Loucy (cell line): ENCODE results near the gene MACROD2.

Experiments
- H2AFZ ChIP-seq: fragments of 200-600 bp; sonication (generic); 2 replicates; pipeline ENCODE4 v1.6.0; 2016; ENCODE audit warnings: antibody characterized with exemption, mild to moderate bottlenecking, low read length, moderate library complexity
- H3F3A ChIP-seq: fragments of 200-600 bp; 2 replicates; pipeline ENCODE4 v1.6.0; 2016; ENCODE audit warnings: antibody characterized with exemption, low read depth, mild to moderate bottlenecking
- H3K27me3 ChIP-seq: fragments of 200-600 bp; sonication (generic); 2 replicates; pipeline ENCODE4 v1.6.1; 2014; ENCODE audit warnings: low read length, mild to moderate bottlenecking; ENCODE audit not compliant: insufficient read depth, poor library complexity, severe bottlenecking
- H3K36me3 ChIP-seq: fragments of 200-600 bp; sonication (generic); 2 replicates; pipeline ENCODE4 v1.6.1; 2016; ENCODE audit warnings: low read length; ENCODE audit not compliant: insufficient read depth
- H3K4me1 ChIP-seq: fragments of 200-600 bp; sonication (generic); 2 replicates; pipeline ENCODE4 v1.5.1; 2014; ENCODE audit warnings: low read length, mild to moderate bottlenecking; ENCODE audit not compliant: insufficient read depth, poor library complexity, severe bottlenecking
- H3K4me2 ChIP-seq: fragments of 200-600 bp; sonication (generic); 2 replicates; pipeline ENCODE4 v1.6.0; 2014; ENCODE audit warnings: antibody characterized with exemption, low read length, low read depth, mild to moderate bottlenecking; ENCODE audit not compliant: poor library complexity, severe bottlenecking
- H3K4me3 ChIP-seq: fragments of 200-600 bp; sonication (generic); 2 replicates; pipeline ENCODE4 v1.5.1; 2014; ENCODE audit warnings: low read length, mild to moderate bottlenecking, mixed read lengths; ENCODE audit not compliant: poor library complexity, severe bottlenecking
- H3K79me2 ChIP-seq: fragments of 200-600 bp; sonication (generic); 2 replicates; pipeline ENCODE4 v1.6.1; 2014; ENCODE audit warnings: low read length; ENCODE audit not compliant: insufficient read depth
- H3K9ac ChIP-seq: fragments of 200-600 bp; sonication (generic); 2 replicates; pipeline ENCODE4 v1.6.0; 2014; ENCODE audit warnings: mild to moderate bottlenecking, low read depth, low read length, moderate library complexity; ENCODE audit not compliant: poor library complexity, severe bottlenecking
- H3K9me2 ChIP-seq: fragments of 200-600 bp; sonication (generic); replicated peaks from 2 replicates; pipeline ENCODE4 v1.6.1; 2016; ENCODE audit warnings: low read depth, low read length, mixed read lengths
- H3K9me3 ChIP-seq: fragments of 200-600 bp; sonication (generic); 2 replicates; pipeline ENCODE4 v1.6.1; 2014; ENCODE audit warnings: mild to moderate bottlenecking, antibody characterized with exemption, low read length, low read depth; ENCODE audit not compliant: insufficient read depth
- H4K20me1 ChIP-seq: fragments of 200-600 bp; sonication (generic); 2 replicates; pipeline ENCODE4 v1.6.0; 2014; ENCODE audit warnings: antibody characterized with exemption, low read length, mild to moderate bottlenecking; ENCODE audit not compliant: insufficient read depth, poor library complexity, severe bottlenecking
- EZH2phosphoT487 ChIP-seq: fragments of 200-600 bp; IDR thresholded peaks from 2 replicates; pipeline ENCODE4 v1.6.1; 2018; ENCODE audit warnings: antibody characterized with exemption, mild to moderate bottlenecking, moderate library complexity, borderline replicate concordance
- TF ChIP-seq, protein P1 (sequence below): fragments of 200-600 bp; sonication (generic); conservative IDR thresholded peaks from 2 replicates; pipeline ENCODE4 v1.5.1; 2014; ENCODE audit warnings: mild to moderate bottlenecking, antibody characterized with exemption, low read length

MACROD2 gene

DNA sequence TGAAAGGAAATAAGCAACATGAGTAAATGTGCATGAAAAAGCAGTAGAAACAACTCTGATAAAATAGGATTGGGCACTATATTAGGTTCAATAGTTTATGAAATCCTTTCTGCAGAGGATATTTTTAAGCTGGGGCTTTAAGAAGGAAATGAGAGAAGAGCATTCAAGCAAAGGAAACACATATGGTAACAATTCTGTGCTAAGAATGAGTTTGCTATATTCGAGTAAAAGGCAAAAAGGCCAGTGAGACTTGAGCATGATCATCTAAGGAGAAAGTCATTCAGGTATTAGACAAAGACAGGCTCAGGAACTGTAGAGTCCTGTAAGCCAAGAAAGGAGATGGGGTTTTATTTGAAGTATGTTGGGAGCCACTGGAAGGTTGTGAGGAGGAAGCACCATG, 729.2 kb downstream of the MACROD2 start:
- H3K79me2 ChIP-seq: no peaks in the 10 kb centered on the region
- H3K27me3 ChIP-seq: no peaks in the 10 kb centered on the region
- H3K9me3 ChIP-seq: no peaks in the 10 kb centered on the region

DNA sequence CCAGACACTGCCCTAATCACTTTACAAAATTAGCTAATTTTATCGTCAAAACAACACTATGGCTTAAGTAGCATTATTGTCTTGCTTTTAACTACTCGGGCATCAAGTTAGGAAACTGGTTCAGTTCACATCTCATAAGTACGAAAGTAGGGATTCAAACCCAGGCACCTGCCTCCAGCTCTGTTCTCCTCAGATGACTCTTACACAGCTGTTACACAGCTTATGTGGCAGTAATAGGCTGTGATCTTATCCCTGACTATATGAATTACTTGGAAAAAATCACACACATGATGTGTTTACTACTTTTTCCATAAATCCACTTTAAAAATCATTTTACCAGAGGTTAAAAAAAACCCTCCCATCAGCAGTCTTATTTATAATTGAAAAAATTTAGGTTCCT, 731.3 kb downstream of the MACROD2 start:
- H3K4me3 ChIP-seq: no peak overlapping the region
- no peaks in the 10 kb centered on the region for H3K27me3 ChIP-seq
- H3K4me2 ChIP-seq: no peak overlapping the region
- H2AFZ ChIP-seq: no peak overlapping the region
- H3K4me1 ChIP-seq: no peaks in the 10 kb centered on the region
- no peaks in the 10 kb centered on the region for H3F3A ChIP-seq
- TF ChIP-seq EZH2phosphoT487: no peak
- TF ChIP-seq, protein P1, sequence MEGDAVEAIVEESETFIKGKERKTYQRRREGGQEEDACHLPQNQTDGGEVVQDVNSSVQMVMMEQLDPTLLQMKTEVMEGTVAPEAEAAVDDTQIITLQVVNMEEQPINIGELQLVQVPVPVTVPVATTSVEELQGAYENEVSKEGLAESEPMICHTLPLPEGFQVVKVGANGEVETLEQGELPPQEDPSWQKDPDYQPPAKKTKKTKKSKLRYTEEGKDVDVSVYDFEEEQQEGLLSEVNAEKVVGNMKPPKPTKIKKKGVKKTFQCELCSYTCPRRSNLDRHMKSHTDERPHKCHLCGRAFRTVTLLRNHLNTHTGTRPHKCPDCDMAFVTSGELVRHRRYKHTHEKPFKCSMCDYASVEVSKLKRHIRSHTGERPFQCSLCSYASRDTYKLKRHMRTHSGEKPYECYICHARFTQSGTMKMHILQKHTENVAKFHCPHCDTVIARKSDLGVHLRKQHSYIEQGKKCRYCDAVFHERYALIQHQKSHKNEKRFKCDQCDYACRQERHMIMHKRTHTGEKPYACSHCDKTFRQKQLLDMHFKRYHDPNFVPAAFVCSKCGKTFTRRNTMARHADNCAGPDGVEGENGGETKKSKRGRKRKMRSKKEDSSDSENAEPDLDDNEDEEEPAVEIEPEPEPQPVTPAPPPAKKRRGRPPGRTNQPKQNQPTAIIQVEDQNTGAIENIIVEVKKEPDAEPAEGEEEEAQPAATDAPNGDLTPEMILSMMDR: no peak
- no peaks in the 10 kb centered on the region for H3K36me3 ChIP-seq
- no peaks in the 10 kb centered on the region for H4K20me1 ChIP-seq
- no peaks in the 10 kb centered on the region for H3K9me3 ChIP-seq
- no peaks in the 10 kb centered on the region for H3K79me2 ChIP-seq
- no peaks in the 10 kb centered on the region for H3K9me2 ChIP-seq
- H3K9ac ChIP-seq: no peak overlapping the region

More for the DNA sequence above, 729.2 kb downstream of the MACROD2 start:
- Histone ChIP-seq H3F3A (no peaks in the 10 kb centered on the region), H4K20me1 (no peaks in the 10 kb centered on the region), H3K4me3 (no peak overlapping the region), H3K9me2 (no peaks in the 10 kb centered on the region), H3K36me3 (no peaks in the 10 kb centered on the region), H3K4me2 (no peak overlapping the region), H2AFZ (no peak overlapping the region), H3K4me1 (no peaks in the 10 kb centered on the region), H3K9ac (no peak overlapping the region)
- TF ChIP-seq, protein P1: no peak
- TF ChIP-seq EZH2phosphoT487: no peak

DNA sequence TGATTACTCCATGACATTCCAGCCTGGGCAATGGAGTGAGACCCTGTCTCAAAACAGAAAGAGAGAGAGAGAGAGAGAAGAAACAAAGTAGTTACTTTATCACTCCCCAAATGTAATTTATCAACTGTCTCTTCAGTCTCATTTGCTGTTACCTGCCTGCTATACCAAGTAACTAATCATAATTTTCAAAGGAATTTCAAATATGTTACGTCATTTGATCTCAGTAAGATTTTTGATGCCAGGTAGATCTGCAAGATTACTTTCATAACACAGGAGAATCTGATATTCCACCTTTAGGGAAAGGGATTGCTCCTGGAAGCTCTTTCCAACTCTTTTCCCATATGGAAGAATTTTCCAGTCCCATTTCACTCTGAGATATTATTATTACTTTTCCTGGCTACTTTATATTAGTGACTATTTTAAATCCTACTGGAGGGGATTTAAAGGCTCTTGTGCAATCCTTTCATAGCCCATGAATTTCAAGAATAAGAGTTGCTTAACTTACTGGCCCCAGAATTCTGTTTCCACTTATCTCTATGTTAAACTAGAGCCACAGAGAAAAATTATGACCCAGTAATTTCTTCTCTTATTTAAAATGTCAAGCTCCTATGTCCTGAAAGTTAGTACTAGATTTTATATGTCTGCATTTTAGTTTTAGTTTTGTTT, 732.3 kb downstream of the MACROD2 start:
- H3K9ac ChIP-seq: no peak overlapping the region
- no peaks in the 10 kb centered on the region for H3K4me1 ChIP-seq
- no peaks in the 10 kb centered on the region for H4K20me1 ChIP-seq
- no peaks in the 10 kb centered on the region for H3K9me2 ChIP-seq
- no peaks in the 10 kb centered on the region for H3K79me2 ChIP-seq
- no peak overlapping the region for H2AFZ ChIP-seq
- H3K4me3 ChIP-seq: no peak overlapping the region
- TF ChIP-seq, protein P1: no peak
- no peak for TF ChIP-seq EZH2phosphoT487
- H3F3A ChIP-seq: no peaks in the 10 kb centered on the region
- no peaks in the 10 kb centered on the region for H3K27me3 ChIP-seq
- no peaks in the 10 kb centered on the region for H3K9me3 ChIP-seq
- H3K4me2 ChIP-seq: no peak overlapping the region
- no peaks in the 10 kb centered on the region for H3K36me3 ChIP-seq
